Astrocyte of the cerebellum (primary cell): ENCODE results near the gene ADGRD1.

ENCODE experiments used
- DNase-seq: peaks from one replicate; pipeline ENCODE4 v3.0.0-alpha.2; 2011; ENCODE audit warnings: low read depth
- H3K4me3 ChIP-seq: 2 replicates; pipeline ENCODE4 v1.5.1; 2011; ENCODE audit warnings: mild to moderate bottlenecking, low read depth, low read length, moderate library complexity
- CTCF ChIP-seq: IDR thresholded peaks from 2 replicates; pipeline ENCODE4 v1.5.1; 2012; ENCODE audit warnings: low read length, low read depth, moderate library complexity, mild to moderate bottlenecking; ENCODE audit errors: missing control alignments
- in situ Hi-C: cut with HindIII; loops from 2 replicates; pipeline ENCODE4 v1.10.0; 2017; ENCODE audit warnings: low sequenced_read_pairs

ADGRD1 gene

GRCh38 chr12:130968611-130969010, 14.9 kb downstream of the ADGRD1 start:
- no peak for DNase-seq
- TF ChIP-seq CTCF = no peak
- in situ Hi-C loops = no loop called here
- H3K4me3 ChIP-seq = no peak overlapping the region

GRCh38 chr12:130969223-130969622, 15.5 kb downstream of the ADGRD1 start:
- in situ Hi-C loops = no loop called here
- DNase-seq = no peak

GRCh38 chr12:130970165-130970907, 16.6 kb downstream of the ADGRD1 start:
- in situ Hi-C loops = no loop called here
- no peak for DNase-seq
- H3K4me3 ChIP-seq = no peak overlapping the region
- no peak for TF ChIP-seq CTCF

More at GRCh38 chr12:130969223-130969622, 15.5 kb downstream of the ADGRD1 start:
- no peak for TF ChIP-seq CTCF
- H3K4me3 ChIP-seq = no peak overlapping the region

GRCh38 chr12:130970908-130971233, 17.2 kb downstream of the ADGRD1 start:
- H3K4me3 ChIP-seq = no peak overlapping the region
- DNase-seq = no peak
- TF ChIP-seq CTCF = no peak
- in situ Hi-C loops = no loop called here

GRCh38 chr12:130971925-130972585, 18.3 kb downstream of the ADGRD1 start:
- no peak for DNase-seq
- H3K4me3 ChIP-seq = no peak overlapping the region
- no peak for TF ChIP-seq CTCF
- in situ Hi-C loops = no loop called here

GRCh38 chr12:130972586-130972950, 18.9 kb downstream of the ADGRD1 start:
- in situ Hi-C loops = no loop called here
- no peak overlapping the region for H3K4me3 ChIP-seq
- no peak for TF ChIP-seq CTCF
- DNase-seq = no peak
